HT-29 (cell line): ENCODE data around the gene DCAF11. TPM values are rescaled to one million over a fixed set of nuclear protein-coding genes. Genes with fewer than 3 reads are reported as not detected.
"Not testable (repeated sequence)": the region's sequence is repeated elsewhere in the genome, so short reads cannot be mapped to it uniquely, and the experiment has no call there.

Source experiments
- DNase-seq: peaks from one replicate; pipeline ENCODE4 v3.0.0-alpha.2; 2015; ENCODE audit warnings: low spot score
- total RNA-seq: library from RNA; depleted of rRNA; stranded (reverse); fragments of >200 nt; shearing (Covaris generic); gene quantifications from 2 replicates; pipeline ENCODE4 v1.2.3, GENCODE V29; 2014

DCAF11 gene
- total RNA-seq, 1 experiment from 2014 or later, result 75.8 TPM

- DNase-seq, result peak; percentile 31
Observed at GRCh38 chr14:24095271-24096068, 19.1 kb upstream of the DCAF11 start.

DNA sequence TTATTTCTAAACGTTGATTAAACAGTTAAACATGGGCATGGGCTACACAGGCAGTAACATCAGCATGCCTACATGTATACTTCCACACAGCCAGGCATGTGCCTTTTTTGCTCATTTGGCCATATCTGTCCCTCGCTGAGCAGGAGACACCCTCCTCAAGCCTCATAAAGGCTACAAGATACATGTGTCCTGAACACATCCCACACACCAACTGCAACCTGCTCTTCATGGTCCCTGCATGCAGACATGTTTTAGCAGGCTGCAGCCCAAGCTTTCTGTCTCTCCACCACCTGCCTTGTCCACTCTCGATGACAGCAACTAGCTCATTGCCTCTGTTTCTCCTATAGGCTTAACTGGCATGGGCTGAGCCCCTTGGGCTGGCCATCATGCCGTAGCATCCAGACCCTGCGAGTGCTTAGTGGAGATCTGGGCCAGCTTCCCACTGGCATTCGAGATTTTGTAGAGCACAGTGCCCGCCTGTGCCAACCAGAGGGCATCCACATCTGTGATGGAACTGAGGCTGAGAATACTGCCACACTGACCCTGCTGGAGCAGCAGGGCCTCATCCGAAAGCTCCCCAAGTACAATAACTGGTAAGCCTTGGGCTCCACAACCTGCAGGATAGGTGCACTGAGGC is 17.9 kb upstream of the DCAF11 start:
- DNase-seq, result no peak

- DNase-seq, result no peak
Observed at GRCh38 chr14:24098229-24098926, 16.2 kb upstream of the DCAF11 start.

DNA sequence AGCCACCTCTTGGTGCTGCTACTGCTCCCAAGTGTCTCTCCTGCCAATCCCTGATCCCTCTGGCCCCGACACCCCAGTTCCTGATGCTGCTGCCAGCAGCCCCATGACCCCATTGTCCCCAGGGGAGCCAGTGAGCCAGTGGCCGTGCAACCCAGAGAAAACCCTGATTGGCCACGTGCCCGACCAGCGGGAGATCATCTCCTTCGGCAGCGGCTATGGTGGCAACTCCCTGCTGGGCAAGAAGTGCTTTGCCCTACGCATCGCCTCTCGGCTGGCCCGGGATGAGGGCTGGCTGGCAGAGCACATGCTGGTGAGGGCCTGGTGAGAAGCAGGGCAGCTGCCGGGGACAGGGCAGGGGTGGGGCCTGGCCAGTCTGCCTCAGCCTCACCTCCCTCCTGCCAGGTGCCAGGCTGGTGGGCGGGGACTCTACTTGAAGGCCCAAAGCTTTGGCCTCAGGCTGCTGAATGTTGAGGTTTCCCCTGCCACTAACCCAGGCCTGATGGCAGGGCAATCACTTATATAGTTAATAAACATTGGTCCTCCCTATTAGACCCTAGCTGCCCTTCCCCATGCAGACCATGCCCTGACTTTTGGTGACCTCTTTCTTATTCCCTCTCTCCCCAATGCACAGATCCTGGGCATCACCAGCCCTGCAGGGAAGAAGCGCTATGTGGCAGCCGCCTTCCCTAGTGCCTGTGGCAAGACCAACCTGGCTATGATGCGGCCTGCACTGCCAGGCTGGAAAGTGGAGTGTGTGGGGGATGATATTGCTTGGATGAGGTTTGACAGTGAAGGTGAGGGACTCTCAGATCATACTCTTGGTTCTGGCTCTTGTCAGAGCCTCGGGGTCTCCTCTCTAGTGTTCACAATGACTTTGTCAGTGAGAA is 15.4 kb upstream of the DCAF11 start:
- DNase-seq, result no peak

DNA sequence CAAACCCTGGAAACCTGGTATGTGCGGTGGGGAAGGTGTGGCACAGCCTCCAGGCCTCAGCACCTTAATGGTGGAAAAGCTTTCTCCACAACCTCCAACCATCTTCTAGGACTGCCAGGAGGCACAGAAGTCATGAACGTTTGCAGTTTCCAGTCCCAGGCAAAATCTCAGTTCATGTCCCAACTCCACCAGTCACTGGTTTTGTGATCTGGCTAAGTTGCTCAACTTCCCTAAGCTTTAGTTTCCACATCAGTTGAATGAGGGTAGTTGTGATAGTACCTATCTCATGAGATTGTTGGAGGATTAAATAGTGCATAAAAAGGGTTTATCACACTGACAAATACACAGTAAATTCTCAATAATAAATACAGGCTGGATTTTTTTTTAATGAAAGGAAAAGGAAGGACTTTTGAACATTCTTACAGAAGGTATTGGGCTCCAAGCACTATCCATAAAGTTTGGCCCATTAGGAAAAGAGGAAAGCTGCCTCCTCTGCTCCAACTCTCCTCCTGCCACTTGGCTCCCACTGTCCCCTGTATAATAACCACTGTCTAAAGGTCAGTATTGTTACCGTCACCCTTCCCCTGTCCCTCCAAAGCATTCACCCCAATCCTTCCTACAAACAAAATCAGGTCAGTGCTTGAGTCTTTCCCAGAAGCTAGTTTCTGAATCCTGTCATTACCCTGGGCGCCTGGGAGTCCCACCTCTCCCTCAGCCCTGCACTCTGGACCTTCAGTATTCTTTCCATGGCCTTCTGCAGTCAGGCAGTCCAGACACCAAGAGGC is 14.2 kb upstream of the DCAF11 start:
- no peak for DNase-seq

DNA sequence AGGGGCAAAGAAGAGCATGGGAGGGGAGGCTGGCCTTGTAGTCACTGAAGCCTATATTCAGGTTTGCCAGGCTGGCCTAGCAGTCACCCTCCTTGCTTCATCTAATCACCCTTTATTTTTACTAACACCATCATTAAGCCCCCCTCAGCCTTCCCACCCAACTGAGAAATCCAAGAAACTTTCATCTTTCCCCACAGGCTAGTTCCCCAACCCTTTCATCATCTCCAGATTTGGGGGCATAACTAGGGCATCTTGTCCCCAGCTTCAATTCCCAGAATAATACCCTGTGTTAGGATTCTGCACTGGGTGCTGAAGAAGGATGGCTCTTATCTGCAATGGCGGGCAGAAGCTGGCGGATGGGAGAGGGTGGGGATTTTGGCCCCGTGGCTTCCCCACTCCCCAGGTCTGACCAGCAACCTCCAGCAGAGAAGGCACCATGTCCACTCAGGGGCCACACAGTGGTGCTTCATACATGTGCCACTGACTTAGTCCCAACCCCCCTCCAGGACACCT is 13.5 kb upstream of the DCAF11 start:
- DNase-seq, result no peak

DNA sequence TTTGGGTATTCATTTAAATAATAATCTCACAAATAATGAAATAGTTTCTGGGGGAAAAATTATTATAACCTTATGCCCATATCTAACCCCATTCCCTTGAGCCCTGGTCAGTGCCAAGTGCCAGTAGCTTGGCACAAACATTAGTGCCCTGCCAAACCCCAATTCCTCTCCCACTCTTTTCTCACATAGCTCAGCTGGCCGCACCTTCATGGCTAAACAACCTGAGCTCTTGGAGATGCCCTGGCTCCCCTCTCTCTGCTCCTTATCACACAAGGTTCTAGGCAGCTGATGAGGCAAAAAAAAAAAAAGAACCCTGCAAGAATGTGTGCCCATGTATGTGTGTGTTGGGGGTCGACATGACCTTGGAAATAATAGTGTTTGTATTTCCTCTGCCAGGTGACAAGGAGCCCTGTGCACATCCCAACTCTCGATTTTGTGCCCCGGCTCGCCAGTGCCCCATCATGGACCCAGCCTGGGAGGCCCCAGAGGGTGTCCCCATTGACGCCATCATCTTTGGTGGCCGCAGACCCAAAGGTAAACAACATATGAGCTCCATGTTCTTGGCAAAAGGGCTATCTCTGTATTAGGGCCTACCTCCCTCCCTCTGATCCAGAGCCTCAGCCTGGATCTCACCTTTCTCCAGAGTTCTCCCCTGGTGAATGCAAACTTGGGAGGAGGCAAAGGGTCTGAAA is 12.1 kb upstream of the DCAF11 start:
- no peak for DNase-seq

GRCh38 chr14:24103451-24103850 is 11.1 kb upstream of the DCAF11 start:
- DNase-seq, result no peak

DNA sequence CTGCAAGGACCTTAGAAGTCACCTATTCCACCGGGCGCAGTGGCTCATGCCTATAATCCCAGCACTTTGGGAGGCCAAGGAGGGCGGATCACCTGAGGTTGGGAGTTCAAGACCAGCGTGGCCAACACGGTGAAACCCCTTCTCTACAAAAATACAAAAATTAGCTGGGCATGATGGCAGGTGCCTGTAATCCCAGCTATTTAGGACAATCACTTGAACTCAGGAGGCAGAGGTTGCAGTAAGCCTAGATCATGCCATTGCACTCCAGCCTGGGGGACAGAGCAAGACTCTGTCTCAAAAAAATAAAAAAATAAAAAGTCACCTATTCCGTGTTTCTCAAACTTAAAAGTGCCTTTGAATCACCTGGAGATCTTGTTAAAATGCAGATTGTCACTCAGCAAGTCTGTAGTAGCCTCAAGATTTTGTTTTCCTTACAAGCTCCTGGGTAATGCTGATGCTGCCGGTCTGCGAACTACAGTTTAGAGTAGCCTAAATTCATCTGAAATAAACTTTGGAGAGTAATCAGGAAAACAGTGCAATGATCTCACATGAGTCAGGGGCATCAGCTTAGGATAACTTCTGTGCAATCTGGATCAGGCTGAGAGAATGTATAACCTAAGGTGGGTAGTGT is 8.9 kb upstream of the DCAF11 start:
- DNase-seq, result not testable (repeated sequence)

GRCh38 chr14:24106672-24107271 is 7.8 kb upstream of the DCAF11 start:
- no peak for DNase-seq

- DNase-seq, result no peak
Observed at GRCh38 chr14:24108336-24108874, 6.2 kb upstream of the DCAF11 start.

GRCh38 chr14:24110060-24110459 is 4.5 kb upstream of the DCAF11 start:
- DNase-seq, result peak; percentile 8

GRCh38 chr14:24110523-24110922 is 4.1 kb upstream of the DCAF11 start:
- DNase-seq, result no peak

- no peak for DNase-seq
Observed at GRCh38 chr14:24113379-24113800, 1.2 kb upstream of the DCAF11 start.

DNA sequence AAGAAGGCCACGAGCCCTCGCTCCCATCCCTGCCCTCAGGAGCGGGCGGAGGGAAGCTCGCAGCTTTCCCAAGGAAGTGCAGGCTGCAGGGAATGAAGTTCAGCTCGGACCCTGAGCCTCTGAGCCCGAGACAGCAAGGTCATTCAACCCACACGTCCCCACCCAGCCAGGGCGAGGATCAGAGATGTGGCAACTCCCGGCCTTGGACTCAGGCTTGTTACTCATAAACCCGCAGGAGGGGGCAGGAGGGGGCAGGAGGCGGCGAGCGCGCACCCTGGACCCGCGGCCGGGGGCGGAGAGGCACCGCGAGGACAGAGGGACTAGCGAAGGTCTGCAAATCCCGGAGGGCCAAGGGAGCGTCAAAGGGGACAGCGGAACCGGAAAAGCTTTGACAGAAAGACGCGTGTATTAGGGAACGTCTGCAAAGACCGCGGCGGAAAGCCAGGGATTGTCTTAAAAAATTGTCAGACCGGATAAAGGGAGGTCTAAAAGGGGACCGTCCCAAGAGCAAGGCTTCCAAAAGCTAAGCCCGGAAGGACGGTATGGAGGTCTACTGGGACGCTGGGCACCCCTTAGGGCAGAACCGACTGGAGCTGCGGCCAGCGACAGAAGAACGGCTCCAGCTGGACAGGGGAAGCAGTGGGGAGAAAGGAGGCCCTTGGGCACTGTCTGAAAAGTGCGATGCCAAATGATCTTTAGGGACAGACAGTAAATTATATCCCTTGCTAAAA is 611 bp upstream of the DCAF11 start:
- DNase-seq, result peak; percentile 83

DNA sequence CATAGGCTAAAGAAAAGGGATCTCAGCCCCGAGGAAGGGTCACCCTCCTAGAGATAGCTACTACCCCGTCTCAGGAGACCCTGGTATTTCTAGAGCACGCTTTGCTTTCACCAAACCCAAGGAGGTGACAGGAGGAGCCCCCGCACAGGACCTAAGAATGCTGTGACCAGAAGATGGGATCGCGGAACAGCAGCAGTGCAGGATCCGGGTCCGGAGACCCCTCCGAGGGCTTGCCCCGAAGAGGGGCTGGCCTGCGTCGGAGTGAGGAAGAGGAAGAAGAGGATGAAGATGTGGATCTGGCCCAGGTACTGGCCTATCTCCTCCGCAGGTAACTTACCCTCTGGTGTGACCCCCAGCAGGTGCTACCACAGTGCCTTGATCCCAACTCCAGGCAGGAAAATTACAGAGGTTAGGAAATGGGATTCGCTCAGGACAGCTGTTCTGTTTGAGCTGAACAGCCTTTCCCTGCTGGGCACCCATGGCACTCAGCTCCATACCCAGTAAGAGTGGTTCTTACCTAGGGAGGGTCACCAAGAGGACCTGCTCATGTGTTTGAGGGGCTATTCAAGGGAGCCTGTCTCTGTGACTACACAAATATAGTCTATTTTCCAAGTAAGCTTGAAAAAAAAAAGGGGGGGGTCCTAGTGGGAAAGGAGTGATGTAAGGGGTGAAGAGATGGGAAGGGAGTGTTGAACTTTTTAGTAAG is 998 bp downstream of the DCAF11 start:
- DNase-seq, result no peak

DNA sequence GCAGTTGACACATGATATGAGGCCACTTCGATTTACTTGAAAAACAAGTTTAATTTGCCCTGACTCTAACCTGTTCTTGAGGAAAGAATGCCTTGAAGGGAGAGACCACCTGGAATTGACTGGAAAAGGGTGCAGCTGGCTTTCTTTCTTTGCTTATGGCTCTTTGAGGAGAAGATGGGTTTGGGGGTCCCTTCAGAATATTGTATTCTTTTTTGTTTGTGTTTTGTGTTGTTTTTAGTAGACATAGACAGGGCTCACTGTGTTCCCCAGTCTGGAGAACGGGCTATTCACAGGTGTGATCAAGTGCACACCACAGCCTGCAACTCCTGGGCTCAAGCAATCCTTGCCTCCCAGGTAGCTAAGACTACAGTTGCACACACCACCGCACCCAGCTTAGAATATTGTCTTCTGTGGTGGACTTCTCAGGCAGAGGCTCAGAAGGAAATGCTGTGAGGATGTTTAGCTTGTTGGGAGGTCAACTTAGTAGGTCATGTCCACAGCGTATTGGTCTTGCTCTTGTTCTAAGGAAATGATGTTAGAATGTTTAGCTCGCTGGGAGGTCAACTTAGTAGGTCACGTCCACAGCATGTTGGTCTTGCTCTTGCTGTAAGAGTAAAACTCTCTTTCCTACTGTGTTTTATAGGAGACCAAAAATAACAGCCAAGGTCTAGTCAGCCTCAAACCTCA is 1.7 kb downstream of the DCAF11 start:
- no peak for DNase-seq
